Type B pancreatic cell (in vitro differentiated cells): Measurements from ENCODE around the gene BASP1. TPM values are rescaled to one million over a fixed set of nuclear protein-coding genes. Genes with fewer than 3 reads are reported as not detected.
"Not testable (repeated sequence)": the region's sequence is repeated elsewhere in the genome, so short reads cannot be mapped to it uniquely, and the experiment has no call there.

Source experiments
- DNase-seq: peaks from one replicate; pipeline ENCODE4 v3.0.0; 2021; ENCODE audit warnings: mixed read lengths; ENCODE audit not compliant: unreplicated experiment; ENCODE audit errors: extremely low spot score
- H3K27ac Mint-ChIP-seq: 2 replicates; pipeline ENCODE4 v1.8.0; 2021; ENCODE audit warnings: mild to moderate bottlenecking, mixed read lengths
- H3K27me3 Mint-ChIP-seq: 2 replicates; pipeline ENCODE4 v1.8.0; 2021; ENCODE audit warnings: mixed read lengths
- H3K36me3 Mint-ChIP-seq: 2 replicates; pipeline ENCODE4 v1.8.0; 2021; ENCODE audit warnings: mixed read lengths
- H3K4me1 Mint-ChIP-seq: one replicate; pipeline ENCODE4 v1.8.0; 2021; ENCODE audit warnings: mixed read lengths; ENCODE audit not compliant: unreplicated experiment
- H3K4me3 Mint-ChIP-seq: 2 replicates; pipeline ENCODE4 v1.8.0; 2021; ENCODE audit warnings: mild to moderate bottlenecking, mixed read lengths
- H3K9me3 Mint-ChIP-seq: 2 replicates; pipeline ENCODE4 v1.8.0; 2021; ENCODE audit warnings: mixed read lengths
- CTCF ChIP-seq: fragments of 200-600 bp; sonication (generic); conservative IDR thresholded peaks from 2 replicates; pipeline ENCODE4 v1.5.0; 2021; ENCODE audit warnings: antibody characterized with exemption, mild to moderate bottlenecking
- total RNA-seq: library from RNA; stranded (reverse); gene quantifications from 2 replicates; pipeline ENCODE4 v1.2.1, GENCODE V29; 2021; ENCODE audit warnings: low replicate concordance

BASP1 gene
- total RNA-seq, 1 donor from 2014 or later = 131 TPM

DNA sequence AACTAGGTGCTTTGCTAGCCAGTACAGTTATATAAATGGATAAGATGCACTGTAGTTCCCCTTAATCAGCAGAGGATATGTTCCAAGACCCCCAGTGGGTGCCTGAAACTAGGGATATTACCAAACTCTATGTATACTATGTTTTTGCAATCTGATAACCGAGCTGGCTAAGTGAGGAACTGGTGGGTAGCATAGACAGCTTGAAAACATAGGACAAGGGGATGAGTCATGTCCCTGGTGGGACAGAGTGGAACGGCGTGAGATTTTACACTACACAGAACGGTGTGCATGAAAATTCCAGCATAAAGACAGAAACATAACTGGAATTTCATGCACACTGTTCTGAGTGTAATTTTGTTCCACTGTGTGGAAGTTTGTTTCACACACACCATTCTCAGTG lies 86.9 kb downstream of the BASP1 start:
- H3K27me3 Mint-ChIP-seq = no peaks in the 10 kb centered on the region
- H3K27ac Mint-ChIP-seq = no peak overlapping the region
- H3K4me3 Mint-ChIP-seq = no peak overlapping the region
- H3K4me1 Mint-ChIP-seq = peaks cover 33% of the 10 kb centered on the region
- DNase-seq = no peak
- TF ChIP-seq CTCF = peak; percentile 32
- no peaks in the 10 kb centered on the region for H3K36me3 Mint-ChIP-seq
- H3K9me3 Mint-ChIP-seq = peaks cover 4% of the 10 kb centered on the region

DNA sequence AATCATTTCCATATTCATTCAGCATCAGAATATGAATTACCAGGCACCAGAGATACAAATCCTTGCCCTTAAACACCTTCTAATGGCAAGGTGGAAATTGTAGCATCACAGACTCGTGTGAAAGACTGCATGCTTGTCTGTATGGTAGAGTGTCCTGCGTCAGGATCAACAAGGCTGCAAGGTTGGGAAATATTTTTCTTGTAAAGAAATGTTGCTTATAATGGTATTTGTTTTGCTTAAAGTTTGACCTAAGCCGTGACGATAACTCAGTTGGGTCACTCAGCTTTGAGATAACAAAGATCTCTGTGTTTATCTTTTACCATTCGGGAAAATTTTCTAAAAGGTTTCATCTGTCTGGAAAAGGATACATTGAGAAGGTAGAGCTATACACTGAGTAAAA lies 87.6 kb downstream of the BASP1 start:
- no peaks in the 10 kb centered on the region for H3K36me3 Mint-ChIP-seq
- H3K27ac Mint-ChIP-seq = peak overlapping the region; percentile 93
- H3K27me3 Mint-ChIP-seq = no peaks in the 10 kb centered on the region
- H3K9me3 Mint-ChIP-seq = peaks cover 4% of the 10 kb centered on the region
- H3K4me3 Mint-ChIP-seq = peak overlapping the region; percentile 5
- DNase-seq = no peak
- no peak for TF ChIP-seq CTCF
- H3K4me1 Mint-ChIP-seq = peaks cover 30% of the 10 kb centered on the region

- H3K27ac Mint-ChIP-seq = peak overlapping the region; percentile 93
- H3K4me1 Mint-ChIP-seq = peaks cover 26% of the 10 kb centered on the region
- H3K9me3 Mint-ChIP-seq = peaks cover 4% of the 10 kb centered on the region
- no peaks in the 10 kb centered on the region for H3K27me3 Mint-ChIP-seq
- TF ChIP-seq CTCF = no peak
- H3K36me3 Mint-ChIP-seq = no peaks in the 10 kb centered on the region
- peak overlapping the region; percentile 76 for H3K4me3 Mint-ChIP-seq
- DNase-seq = no peak
These were observed 88.7 kb downstream of the BASP1 start for GRCh38 chr5:17305964-17306725.

DNA sequence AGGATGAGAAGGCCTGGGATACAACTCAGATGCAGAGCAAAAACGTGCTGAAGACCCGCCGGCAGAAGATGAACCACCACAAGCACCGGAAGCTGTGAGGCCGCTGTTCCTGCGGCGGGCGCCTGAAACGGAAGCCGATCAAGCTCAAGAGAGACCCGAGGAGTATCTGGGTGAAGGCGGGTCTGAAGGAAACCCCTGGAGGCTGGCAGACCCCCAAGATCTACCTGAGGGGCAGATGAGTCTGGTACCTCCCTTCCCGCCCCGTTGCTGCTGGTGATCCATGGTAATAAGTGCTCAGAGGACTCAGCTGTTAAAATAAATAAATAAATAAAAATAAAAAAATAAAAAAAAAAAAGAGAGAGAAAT lies 89.3 kb downstream of the BASP1 start:
- no peaks in the 10 kb centered on the region for H3K27me3 Mint-ChIP-seq
- no peak overlapping the region for H3K4me3 Mint-ChIP-seq
- H3K9me3 Mint-ChIP-seq = peaks cover 4% of the 10 kb centered on the region
- peaks cover 26% of the 10 kb centered on the region for H3K4me1 Mint-ChIP-seq
- no peak for TF ChIP-seq CTCF
- peak overlapping the region; percentile 93 for H3K27ac Mint-ChIP-seq
- no peak for DNase-seq
- H3K36me3 Mint-ChIP-seq = no peaks in the 10 kb centered on the region

GRCh38 chr5:17307440-17307839 lies 90.0 kb downstream of the BASP1 start:
- peaks cover 24% of the 10 kb centered on the region for H3K4me1 Mint-ChIP-seq
- not testable (repeated sequence) for H3K9me3 Mint-ChIP-seq, H3K27me3 Mint-ChIP-seq, H3K4me3 Mint-ChIP-seq, H3K36me3 Mint-ChIP-seq, DNase-seq, H3K27ac Mint-ChIP-seq

- Mint-ChIP-seq H3K27me3 (no peaks in the 10 kb centered on the region), H3K4me3 (no peak overlapping the region), H3K27ac (no peak overlapping the region), H3K4me1 (peaks cover 24% of the 10 kb centered on the region), H3K9me3 (peaks cover 4% of the 10 kb centered on the region), H3K36me3 (no peaks in the 10 kb centered on the region)
- no peak for DNase-seq
- no peak for TF ChIP-seq CTCF
These were observed 91.1 kb downstream of the BASP1 start for GRCh38 chr5:17308326-17309065.
